ENCODE data around the gene ING2.
"Not testable (repeated sequence)": the region's sequence is repeated elsewhere in the genome, so short reads cannot be mapped to it uniquely, and the experiment has no call there.

ING2 gene

GRCh38 chr4:183552274-183553146 lies 47.7 kb downstream of the ING2 start:
- DNase-seq: no peak

GRCh38 chr4:183553147-183553478 lies 48.3 kb downstream of the ING2 start:
- not testable (repeated sequence) for DNase-seq

DNA sequence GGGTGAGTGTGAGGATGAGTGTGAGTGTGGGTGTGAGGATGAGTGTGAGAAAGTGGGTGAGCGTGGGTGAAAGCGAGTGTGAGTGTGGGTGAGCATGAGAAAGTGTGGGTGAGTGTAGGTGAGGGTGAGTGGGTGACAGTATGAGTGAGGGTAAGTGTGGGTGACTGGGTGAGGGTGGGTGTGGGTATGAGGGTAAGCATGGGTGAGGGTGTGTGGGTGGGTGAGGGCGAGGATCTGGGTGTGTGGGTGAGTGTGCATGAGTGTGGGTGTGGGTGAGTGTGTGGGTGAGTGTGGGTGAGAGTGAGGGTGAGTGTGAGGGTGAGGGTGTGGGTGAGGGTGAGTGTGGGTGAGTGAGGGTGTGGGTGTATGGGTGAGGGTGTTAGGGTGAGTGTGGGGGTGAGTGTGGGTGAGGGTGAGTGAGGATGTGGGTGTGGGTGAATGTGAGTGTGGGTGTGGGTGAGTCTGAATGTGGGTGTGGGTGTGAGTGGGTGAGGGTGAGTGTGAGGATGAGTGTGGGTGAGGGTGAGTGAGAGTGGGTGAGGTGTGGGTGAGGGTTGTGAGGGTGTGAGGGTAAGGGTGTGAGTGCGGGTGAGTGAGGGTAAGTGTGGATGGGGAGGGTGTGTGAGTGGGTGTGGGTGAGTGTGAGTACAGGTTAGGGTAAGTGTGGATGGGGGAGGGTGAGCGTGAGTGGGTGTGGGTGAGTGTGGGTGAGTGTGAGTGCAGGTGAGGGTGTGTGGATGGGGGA lies 48.9 kb downstream of the ING2 start:
- no peak for DNase-seq

DNA sequence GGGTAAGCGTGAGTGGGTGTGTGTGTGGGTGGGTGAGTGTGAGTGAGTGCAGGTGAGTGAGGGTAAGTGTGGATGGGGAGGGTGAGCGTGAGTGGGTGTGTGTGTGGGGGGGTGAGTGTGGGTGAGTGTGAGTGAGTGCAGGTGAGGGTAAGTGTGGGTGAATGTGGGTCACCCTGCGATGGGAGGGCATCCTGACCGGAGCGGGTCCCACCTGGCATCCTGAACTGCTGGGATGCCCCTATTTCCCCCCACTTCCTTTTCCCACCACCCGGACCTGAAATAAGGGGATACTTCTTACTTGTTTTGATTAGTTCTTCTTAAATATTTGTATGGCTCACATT lies 49.5 kb downstream of the ING2 start:
- DNase-seq: no peak

- no peak for DNase-seq
Measured at GRCh38 chr4:183554878-183555585, 50.2 kb downstream of the ING2 start.

DNA sequence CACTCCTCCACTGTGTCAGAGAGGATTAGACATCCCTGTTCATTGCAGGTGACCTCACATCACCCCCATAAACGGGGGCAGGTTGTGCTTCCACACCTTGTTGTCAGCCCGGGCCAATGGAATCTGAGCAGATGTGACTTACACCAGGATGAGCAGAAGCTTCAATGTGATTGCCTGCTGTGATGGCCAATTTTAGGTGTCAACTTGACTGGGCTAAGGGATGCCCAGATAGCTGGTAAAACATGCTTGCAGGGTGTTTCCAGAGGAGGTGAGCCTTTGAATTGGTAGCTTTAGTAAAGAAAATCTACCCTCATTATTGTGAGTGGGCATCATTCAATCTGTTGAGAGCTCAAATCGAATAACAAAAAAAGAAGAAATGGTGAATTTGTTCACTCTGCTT lies 52.1 kb downstream of the ING2 start:
- no peak for DNase-seq

- DNase-seq: no peak
Measured at GRCh38 chr4:183557611-183558010, 52.8 kb downstream of the ING2 start.

DNA sequence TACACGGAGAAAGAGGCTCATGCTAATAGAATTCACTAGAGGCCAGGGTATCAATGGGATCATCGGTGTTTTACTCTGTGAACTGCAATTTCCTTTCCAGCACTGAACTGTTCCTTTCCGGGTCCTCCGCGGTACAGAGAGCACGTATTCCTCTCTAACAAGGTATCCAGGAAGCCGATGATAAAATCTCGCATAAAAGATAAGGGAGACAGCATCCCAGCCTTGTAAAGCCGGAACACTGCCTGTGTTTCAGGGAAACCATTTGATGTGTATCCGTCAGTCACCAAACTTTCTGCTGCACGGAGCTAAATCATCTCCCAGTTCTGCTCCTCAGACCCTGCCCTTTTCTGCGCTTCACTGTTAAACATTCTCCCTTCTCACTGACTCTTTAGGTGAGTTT lies 54.0 kb downstream of the ING2 start:
- no peak for DNase-seq

GRCh38 chr4:183561905-183562304 lies 57.0 kb downstream of the ING2 start:
- no peak for DNase-seq
